GM12865 (cell line): ENCODE measurements around the gene PSMA6.

Experiments
- DNase-seq: peaks from one replicate; pipeline ENCODE4 v3.0.0; 2010; ENCODE audit warnings: low read depth
- H3K4me3 ChIP-seq: 2 replicates; pipeline ENCODE4 v1.5.1; 2011; ENCODE audit warnings: mild to moderate bottlenecking, low read depth, low read length, control low read depth
- TF ChIP-seq, protein P1 (sequence below): IDR thresholded peaks from 2 replicates; pipeline ENCODE4 v1.5.1; 2011; ENCODE audit warnings: low read length, control low read depth, low read depth, inconsistent platforms; ENCODE audit not compliant: insufficient read depth; ENCODE audit errors: missing control alignments

The PSMA6 gene

DNA sequence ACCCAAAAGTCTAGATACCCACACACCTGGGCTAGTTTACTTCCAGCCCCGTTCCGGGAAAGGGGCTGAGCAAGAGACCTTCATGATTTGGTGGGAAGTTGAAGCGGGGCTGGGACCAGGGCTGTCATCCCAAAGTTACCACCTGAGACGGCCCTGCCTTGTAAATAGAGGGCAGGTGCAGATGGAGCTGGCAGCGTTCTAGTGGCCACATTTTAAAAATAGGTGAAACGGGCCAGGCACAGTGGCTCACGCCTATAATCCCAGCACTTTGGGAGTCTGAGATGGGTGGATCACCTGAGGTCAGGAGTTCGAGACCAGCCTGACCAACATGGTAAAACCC lies 68.9 kb downstream of the PSMA6 start:
- no peak overlapping the region for H3K4me3 ChIP-seq
- DNase-seq = no peak
- TF ChIP-seq, protein P1, sequence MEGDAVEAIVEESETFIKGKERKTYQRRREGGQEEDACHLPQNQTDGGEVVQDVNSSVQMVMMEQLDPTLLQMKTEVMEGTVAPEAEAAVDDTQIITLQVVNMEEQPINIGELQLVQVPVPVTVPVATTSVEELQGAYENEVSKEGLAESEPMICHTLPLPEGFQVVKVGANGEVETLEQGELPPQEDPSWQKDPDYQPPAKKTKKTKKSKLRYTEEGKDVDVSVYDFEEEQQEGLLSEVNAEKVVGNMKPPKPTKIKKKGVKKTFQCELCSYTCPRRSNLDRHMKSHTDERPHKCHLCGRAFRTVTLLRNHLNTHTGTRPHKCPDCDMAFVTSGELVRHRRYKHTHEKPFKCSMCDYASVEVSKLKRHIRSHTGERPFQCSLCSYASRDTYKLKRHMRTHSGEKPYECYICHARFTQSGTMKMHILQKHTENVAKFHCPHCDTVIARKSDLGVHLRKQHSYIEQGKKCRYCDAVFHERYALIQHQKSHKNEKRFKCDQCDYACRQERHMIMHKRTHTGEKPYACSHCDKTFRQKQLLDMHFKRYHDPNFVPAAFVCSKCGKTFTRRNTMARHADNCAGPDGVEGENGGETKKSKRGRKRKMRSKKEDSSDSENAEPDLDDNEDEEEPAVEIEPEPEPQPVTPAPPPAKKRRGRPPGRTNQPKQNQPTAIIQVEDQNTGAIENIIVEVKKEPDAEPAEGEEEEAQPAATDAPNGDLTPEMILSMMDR = no peak

DNA sequence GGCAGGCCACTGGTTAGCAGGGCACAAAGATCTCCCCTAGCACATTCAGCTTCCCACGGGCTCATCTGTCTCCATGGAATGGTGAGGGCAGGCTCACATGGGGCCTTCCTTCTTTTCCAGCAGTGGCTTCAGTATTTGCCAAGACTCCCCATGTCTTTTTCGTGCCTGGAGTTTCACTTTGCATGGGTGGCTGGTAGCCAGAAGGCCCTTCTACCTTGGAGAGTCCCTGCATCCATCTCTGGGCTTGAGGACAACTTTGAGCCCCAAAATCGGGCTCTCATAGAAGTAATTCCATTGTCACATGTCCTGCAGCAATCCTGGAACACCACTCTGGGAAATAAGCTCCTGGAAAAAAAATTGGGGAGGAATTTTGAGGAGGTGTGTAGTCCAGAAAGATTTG lies 70.3 kb downstream of the PSMA6 start:
- no peak overlapping the region for H3K4me3 ChIP-seq
- DNase-seq = no peak
- TF ChIP-seq, protein P1 = no peak

GRCh38 chr14:35362911-35363374 lies 70.8 kb downstream of the PSMA6 start:
- no peak overlapping the region for H3K4me3 ChIP-seq
- TF ChIP-seq, protein P1 = no peak
- DNase-seq = peak; percentile 33

DNA sequence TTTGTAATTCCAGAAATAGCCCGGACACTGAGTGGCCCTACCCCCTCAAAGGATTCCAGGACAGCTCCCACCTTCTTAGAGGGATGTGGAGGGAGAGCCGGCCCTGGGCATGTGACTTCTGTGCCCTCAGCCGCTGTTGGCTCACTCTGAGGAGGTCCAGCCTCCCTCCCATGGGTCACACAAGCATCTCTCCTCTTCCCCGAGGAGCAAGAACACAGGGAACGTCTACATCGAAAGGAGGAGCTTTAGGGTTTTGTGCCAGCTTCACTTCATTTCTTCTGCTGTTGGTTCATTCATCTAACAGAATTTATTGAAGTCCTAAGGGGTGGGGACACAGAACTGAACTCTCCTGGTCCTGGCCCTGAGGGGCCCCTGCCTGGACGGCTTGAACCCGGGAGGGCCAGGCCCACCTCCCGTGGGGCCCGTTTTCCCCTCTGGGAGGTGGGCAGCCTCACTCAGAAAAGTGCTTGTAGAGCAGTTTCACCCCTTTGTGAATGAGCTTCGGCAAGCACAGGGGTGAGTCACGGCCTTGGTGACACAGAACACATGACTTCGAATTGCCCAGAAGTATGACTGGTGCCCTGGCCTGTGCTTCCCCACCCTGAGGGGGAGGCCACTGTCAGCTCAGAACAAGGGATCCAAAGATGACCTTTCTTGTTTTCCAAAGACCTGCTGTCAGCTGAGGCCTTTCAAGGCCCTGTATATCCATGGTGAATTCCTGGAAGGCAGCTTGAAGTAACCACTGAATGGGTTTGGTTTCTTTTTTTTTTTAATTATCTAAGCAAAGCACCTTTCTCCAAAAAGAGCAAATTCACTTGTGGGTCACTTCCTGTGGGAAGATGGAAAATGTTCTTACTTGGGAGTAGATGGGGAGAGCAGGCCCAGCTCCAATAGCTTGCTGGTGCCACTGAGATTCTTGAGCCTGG lies 73.2 kb downstream of the PSMA6 start:
- TF ChIP-seq, protein P1 = no peak
- no peak overlapping the region for H3K4me3 ChIP-seq
- DNase-seq = peak; percentile 47

DNA sequence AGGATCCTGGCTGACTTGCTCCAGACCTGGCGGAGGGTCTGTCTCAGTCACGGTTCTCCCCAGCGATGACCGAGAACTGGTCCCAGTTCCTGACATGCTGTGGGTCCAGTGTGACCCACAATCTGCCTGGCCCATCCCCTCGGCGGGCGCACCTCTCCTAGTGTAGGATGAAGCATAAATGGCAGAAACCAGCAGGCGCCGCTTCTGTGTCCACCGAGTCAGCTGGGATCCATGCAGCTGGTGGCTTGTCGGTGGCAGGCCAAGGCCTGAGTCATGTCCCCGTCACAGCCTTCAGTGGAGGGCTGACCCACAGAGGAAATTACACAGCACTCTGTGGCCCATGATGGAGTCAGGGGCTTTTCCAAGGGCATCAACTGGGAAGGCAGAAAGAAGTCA lies 73.9 kb downstream of the PSMA6 start:
- H3K4me3 ChIP-seq = no peak overlapping the region
- TF ChIP-seq, protein P1 = no peak
- DNase-seq = no peak

DNA sequence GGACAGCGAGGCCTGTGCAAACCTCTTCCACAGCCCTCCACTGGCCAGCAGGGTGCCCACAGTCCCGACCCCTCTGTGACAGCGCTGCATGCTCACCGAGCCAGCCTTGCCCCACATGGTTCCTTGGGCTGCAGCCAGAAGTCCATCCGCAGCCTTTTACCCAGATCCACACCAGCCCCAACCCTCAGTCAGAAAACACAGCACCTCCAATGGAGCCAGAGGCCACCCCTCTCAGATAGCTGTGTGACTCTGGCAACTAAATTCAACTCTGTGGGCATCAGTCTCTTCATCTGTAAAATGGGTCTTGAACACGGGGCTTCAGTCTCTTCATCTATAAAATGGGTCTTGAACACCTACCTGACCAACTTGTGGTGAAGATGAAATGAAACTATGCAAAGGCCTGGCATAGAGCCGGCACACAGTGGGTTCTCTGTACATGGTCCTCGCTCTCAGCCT lies 74.4 kb downstream of the PSMA6 start:
- H3K4me3 ChIP-seq = no peak overlapping the region
- no peak for DNase-seq
- TF ChIP-seq, protein P1 = no peak

GRCh38 chr14:35367056-35367372 lies 74.8 kb downstream of the PSMA6 start:
- TF ChIP-seq, protein P1 = no peak
- H3K4me3 ChIP-seq = no peak overlapping the region
- DNase-seq = no peak
